HG03175 (cell line): ENCODE results near the gene CNIH2.
A peak's percentile ranks its signal among the peaks of the same experiment; 100 is the strongest.
"Not testable (repeated sequence)": the region's sequence is repeated elsewhere in the genome, so short reads cannot be mapped to it uniquely, and the experiment has no call there.

Experiments used
- ATAC-seq: cut with Tn5 transposase; IDR thresholded peaks from one replicate; pipeline ENCODE4 v1.9.1; 2021; ENCODE audit warnings: mild to moderate bottlenecking, moderate library complexity; ENCODE audit not compliant: unreplicated experiment

The CNIH2 gene

GRCh38 chr11:66275984-66276612 lies 1.9 kb upstream of the CNIH2 start:
- no peak for ATAC-seq

- not testable (repeated sequence) for ATAC-seq
These were observed 1.4 kb upstream of the CNIH2 start for GRCh38 chr11:66276619-66277018.

- ATAC-seq, result not testable (repeated sequence)
These were observed 911 bp upstream of the CNIH2 start for GRCh38 chr11:66277064-66277463.

- ATAC-seq, result no peak
These were observed 552 bp downstream of the CNIH2 start for GRCh38 chr11:66278363-66279091.

GRCh38 chr11:66279092-66279734 lies 1.2 kb downstream of the CNIH2 start:
- ATAC-seq, result no peak

GRCh38 chr11:66280428-66280827 lies 2.5 kb downstream of the CNIH2 start:
- no peak for ATAC-seq

- no peak for ATAC-seq
These were observed 3.0 kb downstream of the CNIH2 start for GRCh38 chr11:66281001-66281400.

GRCh38 chr11:66281776-66282467 lies 3.9 kb downstream of the CNIH2 start:
- no peak for ATAC-seq

- ATAC-seq, result peak; percentile 79
These were observed 4.8 kb downstream of the CNIH2 start for GRCh38 chr11:66282468-66283455.

GRCh38 chr11:66283461-66284105 lies 5.6 kb downstream of the CNIH2 start:
- no peak for ATAC-seq

GRCh38 chr11:66284526-66285078 lies 6.6 kb downstream of the CNIH2 start:
- no peak for ATAC-seq

- no peak for ATAC-seq
These were observed 7.4 kb downstream of the CNIH2 start for GRCh38 chr11:66285250-66285947.

GRCh38 chr11:66286699-66287098 lies 8.7 kb downstream of the CNIH2 start:
- ATAC-seq, result no peak

GRCh38 chr11:66287211-66287888 lies 9.4 kb downstream of the CNIH2 start:
- ATAC-seq, result no peak

- no peak for ATAC-seq
These were observed 10.1 kb downstream of the CNIH2 start for GRCh38 chr11:66287889-66288670.

GRCh38 chr11:66288671-66289547 lies 10.9 kb downstream of the CNIH2 start, which contains the start of gene YIF1A:
Gene YIF1A (minus strand): TSS chr11:66289143. CDS start chr11:66288985, 158 bp downstream.
- ATAC-seq, result peak; percentile 91
